ENCODE results near the gene DNAJC10. TPM values are rescaled to one million over a fixed set of nuclear protein-coding genes. Genes with fewer than 3 reads are reported as not detected.
"Not testable (repeated sequence)": the region's sequence is repeated elsewhere in the genome, so short reads cannot be mapped to it uniquely, and the experiment has no call there.

DNAJC10 gene, protein sequence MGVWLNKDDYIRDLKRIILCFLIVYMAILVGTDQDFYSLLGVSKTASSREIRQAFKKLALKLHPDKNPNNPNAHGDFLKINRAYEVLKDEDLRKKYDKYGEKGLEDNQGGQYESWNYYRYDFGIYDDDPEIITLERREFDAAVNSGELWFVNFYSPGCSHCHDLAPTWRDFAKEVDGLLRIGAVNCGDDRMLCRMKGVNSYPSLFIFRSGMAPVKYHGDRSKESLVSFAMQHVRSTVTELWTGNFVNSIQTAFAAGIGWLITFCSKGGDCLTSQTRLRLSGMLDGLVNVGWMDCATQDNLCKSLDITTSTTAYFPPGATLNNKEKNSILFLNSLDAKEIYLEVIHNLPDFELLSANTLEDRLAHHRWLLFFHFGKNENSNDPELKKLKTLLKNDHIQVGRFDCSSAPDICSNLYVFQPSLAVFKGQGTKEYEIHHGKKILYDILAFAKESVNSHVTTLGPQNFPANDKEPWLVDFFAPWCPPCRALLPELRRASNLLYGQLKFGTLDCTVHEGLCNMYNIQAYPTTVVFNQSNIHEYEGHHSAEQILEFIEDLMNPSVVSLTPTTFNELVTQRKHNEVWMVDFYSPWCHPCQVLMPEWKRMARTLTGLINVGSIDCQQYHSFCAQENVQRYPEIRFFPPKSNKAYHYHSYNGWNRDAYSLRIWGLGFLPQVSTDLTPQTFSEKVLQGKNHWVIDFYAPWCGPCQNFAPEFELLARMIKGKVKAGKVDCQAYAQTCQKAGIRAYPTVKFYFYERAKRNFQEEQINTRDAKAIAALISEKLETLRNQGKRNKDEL
- 52.3 TPM for polyA plus RNA-seq (ENCODE audit: insufficient read length)

DNA sequence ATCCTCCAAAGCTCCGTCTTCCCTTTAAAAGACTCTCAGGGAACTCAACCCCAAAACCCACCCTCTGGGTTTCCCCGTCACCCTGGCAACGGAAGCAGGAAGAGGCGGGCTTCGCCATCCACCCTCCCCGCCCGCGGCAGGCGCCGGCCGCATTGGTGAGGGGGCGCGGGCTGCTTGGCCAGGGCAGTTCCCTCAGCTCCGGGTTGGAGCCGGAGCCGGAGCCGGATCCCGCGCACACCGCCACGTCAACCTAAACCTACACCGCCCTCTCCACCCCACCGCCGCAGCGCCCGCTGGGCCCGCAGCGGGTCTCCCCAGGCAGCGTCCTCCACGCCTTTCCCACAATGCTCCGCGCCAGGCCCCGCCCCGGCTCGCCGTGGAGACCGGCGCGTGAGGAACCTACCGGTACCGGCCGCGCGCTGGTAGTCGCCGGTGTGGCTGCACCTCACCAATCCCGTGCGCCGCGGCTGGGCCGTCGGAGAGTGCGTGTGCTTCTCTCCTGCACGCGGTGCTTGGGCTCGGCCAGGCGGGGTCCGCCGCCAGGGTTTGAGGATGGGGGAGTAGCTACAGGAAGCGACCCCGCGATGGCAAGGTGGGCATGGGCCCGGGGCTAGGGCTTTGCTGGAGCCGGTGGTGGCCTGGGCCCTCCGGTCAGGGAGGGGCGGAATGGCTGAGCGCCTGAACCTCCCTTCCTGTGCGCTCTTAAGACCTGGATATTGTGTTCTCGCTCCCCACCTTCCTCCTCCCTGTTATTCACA is at the start of gene DNAJC10:
Gene DNAJC10, plus strand, starts transcription at position 366 of the 758 bp plus-strand sequence. CDS start 1,830 bp downstream, outside the sequence.
- peak; percentile 92 for DNase-seq

GRCh38 chr2:182666674-182667314 is 49.3 kb upstream of the DNAJC10 start:
- no peak for DNase-seq

DNA sequence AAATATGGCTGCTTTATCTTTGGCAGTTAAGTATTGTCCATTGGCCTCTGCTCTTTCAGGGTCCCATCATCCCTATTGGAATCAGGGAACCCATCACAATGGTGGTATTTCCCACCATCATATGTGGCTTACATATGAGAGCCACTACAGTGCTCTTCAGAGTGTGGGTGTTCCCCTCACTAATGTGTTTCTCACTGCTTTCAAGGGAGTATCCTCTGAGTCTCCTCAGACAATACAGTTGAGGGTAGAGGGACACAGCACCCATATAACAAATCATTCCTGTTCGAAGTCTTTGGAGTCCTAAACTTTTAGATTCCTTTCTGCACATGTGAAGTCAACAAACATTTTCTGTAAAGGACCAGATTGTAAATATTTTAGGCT is 48.8 kb upstream of the DNAJC10 start:
- no peak for DNase-seq

DNA sequence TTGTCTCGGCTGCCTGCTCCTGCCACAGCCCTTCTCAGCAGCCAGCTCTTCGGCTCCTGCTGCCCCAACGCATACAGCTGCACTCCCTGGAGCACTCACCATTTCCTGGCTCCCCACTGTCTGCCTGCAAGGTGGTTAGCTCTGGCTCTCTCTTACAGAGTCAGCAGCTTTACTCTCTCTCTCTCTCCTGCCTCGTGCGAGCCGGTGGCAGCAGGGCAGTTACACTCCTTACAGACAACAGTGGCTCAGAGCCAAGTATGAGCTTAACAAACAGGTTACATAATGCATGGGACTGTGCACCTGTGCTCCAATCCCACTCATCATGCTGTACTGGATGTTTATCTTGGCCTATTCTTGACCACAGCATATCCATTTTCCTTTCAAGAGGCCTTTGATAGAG is 47.4 kb upstream of the DNAJC10 start:
- no peak for DNase-seq

DNA sequence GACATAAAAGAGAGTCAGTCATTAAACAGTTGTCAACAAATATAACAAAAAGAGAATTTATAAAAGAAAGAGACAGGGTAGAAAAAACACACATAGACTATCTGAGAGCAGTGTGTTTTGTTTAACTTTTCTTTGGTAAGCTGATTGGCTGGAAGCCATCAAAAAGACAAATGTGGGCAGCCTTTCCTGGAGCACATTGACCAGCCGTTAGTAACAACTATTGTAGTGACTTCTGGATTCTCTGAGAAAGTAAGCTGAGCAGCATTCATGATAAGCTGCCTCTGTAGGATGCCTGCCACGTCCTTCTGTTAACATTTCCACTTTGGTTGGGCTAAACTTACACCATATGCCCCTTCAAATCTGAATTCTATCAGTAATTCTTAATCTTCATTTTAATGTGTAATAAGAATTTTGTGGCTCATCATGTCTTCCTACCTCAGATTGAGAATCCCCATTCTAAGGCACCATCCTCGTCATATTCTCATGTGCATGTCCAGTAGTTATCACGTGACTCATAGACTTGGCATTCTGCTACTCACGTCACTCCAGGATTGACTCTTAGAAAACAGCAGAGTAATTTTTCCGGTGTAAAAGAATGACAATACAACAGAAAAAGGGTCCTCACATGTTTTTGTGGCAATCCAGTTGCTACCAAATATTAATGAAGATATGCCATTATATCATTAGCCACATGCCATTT is 43.4 kb upstream of the DNAJC10 start:
- no peak for DNase-seq

- no peak for DNase-seq
These were observed 35.2 kb upstream of the DNAJC10 start for GRCh38 chr2:182680837-182681236.

- DNase-seq: no peak
These were observed 33.8 kb upstream of the DNAJC10 start for GRCh38 chr2:182682210-182682609.

DNA sequence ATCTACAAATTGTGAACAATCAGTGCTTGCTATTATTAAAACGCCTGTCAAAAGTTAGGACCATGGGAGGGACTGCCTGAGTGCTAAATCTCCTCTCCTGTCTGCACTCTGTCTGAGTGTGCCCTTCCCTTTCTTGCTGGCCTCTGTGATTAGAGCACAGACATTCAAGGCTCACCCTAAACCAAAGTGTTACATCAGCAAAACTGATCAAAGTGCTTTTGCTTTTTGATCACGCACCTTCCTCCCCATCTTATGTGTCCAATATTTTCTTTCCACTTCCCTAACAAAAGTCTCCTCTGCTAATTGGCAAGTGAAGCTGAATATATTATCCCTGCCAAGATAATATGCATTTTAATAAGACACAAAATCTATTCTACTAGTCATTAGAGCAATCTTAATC is 30.5 kb upstream of the DNAJC10 start:
- no peak for DNase-seq

- DNase-seq: not testable (repeated sequence)
These were observed 29.3 kb upstream of the DNAJC10 start for GRCh38 chr2:182686763-182687162.

DNA sequence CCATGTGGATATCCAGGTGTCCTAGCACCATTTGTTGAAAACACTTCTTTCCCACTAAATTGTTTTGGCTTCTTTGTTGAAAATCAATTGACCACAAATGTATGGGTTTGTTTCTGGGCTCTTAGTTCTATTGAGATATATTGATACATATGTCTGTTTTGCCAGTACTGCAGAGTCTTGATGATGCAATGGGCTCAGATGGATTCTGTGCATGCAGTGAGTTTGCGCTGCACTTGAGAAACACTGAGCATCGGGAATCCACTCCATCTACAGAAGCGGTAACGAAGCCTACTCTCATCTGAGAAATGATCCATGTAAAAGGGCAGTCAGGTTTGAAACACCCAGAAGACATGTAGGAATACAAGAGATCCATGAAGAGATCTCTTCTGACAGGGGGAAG is 21.9 kb upstream of the DNAJC10 start:
- no peak for DNase-seq

DNA sequence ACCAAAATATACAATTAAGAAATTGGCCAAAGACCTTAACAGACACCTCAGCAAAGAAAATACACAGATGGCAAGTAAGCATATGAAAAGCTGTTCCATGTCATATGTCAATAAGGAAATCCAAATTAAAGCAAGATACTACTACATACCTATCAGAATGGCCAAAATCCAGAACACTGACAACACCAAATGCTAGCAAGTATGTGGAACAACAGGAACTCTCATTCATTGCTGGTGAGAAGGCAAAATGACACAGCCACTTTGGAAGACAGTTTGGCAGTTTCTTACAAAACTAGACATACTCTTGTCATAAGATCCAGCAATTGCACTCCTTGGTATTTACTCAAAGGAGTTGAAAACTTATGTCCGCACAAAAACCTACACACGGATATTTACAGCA is 20.3 kb upstream of the DNAJC10 start:
- DNase-seq: no peak

DNA sequence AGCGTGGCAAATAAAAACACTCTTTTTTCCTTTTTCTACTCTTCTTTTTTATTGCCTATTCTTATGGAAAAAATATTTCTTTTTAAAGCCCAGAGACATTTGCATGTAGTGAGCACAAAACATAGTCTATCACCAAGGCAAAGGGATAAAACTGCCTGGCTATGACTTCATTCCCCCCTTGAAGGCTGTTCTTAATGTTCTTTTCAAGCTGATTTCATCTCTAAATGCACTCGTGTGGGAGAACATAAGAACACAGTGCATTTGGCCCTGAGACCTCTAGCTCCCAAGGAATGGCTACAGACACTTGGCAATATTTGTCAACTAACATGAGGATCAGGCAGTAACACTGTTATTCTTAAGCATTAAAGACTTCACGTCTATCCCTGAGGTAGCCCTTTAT is 17.4 kb upstream of the DNAJC10 start:
- no peak for DNase-seq

DNA sequence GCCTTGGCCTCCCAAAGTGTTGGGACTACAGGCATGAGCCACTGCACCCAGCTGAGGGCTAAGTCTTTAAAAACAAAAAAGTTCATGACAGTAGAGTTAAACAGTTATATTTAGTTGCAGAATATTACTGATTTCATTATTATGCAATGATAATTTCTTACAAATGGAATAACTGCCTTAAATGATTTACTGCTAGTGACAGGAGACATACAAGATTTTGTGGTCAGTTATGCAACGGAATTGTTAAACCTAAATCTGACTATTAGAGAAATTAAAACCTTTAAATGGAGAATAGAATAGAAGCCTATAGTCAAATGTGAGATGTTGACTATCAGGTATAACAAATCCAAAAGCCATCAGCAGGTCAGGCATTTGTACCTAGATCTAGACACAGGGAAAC is 10.3 kb upstream of the DNAJC10 start:
- no peak for DNase-seq

DNA sequence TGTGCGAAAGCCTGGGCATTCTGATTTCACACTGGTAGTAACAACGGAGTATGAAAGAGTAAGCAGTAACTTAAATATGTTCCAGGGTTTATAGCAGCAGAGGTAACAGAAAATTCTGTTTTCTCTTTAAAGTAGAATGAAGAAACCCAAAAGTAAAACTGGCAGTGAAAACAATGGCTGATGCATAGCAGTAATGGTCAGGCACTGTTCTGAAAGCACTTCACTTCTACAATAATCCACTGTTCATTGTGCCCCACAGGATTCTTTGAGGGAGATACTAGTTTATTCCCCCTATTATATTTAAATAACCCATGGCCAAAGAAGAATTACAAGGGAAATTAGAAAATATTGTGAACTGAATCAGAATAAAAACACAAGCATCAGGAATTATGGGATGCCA is 9.3 kb upstream of the DNAJC10 start:
- no peak for DNase-seq

DNA sequence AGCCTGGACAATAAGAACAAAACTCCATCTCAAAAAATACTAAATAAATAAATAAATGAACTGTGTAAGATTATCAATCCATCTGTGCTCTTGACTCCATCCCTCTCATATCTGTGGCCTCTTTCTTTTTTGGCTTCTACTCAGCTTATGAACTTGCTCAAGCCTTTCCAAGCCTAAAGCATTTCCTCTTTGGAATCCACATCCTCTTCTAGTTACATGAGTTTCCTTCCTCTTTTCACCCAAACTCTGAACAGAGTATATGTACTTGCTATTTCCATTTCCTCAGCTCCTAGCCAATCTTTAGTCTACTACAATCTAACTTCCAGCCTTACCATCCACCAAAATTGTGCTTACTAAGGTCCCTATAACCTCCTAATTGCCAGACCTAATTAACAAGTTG is 2.5 kb upstream of the DNAJC10 start:
- peak; percentile 8 for DNase-seq

DNA sequence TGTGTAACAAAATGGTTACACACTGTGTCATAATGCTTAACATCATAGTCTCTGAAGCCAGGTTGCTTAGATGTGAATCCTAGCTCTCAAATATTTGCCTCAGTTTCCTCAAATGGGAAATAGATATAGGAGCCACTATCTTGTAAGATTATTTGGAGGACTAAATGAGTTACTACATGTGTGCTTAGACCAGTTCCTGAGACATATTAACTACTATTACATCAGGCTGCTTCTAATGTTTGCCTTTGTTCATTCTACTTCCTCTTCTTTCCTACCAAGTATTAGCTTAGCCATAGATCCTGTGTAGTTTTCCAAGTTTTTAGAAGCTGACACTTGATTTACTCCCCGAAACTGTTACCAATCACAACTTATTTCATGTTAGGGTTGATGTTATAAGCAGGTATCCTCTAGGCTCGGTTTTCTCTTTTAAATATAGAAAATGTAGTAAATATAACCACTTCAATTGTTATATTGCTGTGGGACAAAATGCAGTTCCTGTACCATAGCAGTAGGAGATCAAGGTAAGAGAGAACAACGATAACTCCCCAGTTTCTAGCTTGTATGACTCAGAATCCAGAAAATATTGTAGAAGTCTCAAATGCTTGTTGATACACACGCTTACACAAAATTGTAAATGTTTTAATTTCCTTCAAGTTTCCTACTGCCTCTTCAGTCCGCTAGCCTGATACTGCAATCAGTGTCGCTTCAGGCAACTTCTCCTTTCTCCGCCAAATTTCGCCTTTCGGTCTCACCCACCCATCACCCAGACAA is 751 bp upstream of the DNAJC10 start:
- DNase-seq: peak; percentile 8

- DNase-seq: no peak
These were observed 558 bp downstream of the DNAJC10 start for GRCh38 chr2:182716650-182716979.

- DNase-seq: no peak
These were observed 1.4 kb downstream of the DNAJC10 start for GRCh38 chr2:182717416-182717815.

GRCh38 chr2:182717816-182718215 is 1.8 kb downstream of the DNAJC10 start:
- no peak for DNase-seq

DNA sequence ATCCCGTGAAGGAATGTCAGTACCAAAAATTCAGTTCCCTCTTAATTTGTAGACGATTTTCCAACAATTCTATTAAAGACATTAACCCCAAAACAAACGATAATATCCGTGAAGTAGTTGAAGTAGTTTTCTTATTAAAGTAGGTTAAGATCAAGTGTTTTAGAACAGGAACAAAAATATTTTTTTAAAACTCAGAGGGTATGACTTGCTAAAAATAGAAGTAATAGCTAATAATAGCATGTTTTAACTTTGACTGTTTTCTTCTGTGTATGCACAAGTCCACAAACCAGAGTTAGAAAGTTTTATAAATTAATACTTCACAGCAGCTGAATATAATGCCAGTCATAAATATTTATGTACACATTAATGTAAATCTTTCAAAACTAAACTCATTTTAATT is 2.4 kb downstream of the DNAJC10 start:
- DNase-seq: no peak

DNA sequence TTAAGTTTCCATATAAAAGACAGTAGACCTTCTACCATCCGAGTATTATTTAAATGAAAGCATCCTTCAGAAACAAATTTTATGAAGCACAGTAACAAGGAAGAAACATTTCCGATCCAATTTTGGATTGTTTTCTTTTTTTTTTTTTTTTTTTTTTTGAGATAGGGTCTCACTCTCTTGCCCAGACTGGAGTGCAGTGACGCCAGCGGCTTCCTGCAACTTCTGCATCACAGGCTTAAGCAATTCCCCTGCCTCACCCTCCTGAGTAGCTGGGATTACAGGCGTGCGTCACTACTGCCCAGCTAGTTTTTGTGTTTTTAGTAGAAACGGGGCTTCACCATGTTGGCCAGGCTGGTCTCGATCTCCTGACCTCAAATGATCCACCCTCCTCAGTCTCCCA is 3.1 kb downstream of the DNAJC10 start:
- not testable (repeated sequence) for DNase-seq

All from hindlimb muscle (tissue), 1 donor.